ENCODE measurements around the gene REV3L.

GRCh38 chr6:111432511-111432910 is 50.5 kb downstream of the REV3L start:
- TF ChIP-seq CTCF (IDR thresholded peaks at IDR 0.05) (no peak), ZFX (IDR thresholded peaks at IDR 0.05; ENCODE audit: borderline replicate concordance) (no peak)
